B cell (primary cell): ENCODE measurements around the gene NELL1. TPM values are rescaled to one million over a fixed set of nuclear protein-coding genes. Genes with fewer than 3 reads are reported as not detected.

Experiments used
- ATAC-seq: fragments of 200-7000 bp; cut with Tn5 transposase; one replicate; pipeline ENCODE4 v1.10.0; 2021; ENCODE audit warnings: low read depth, mild to moderate bottlenecking, moderate number of reproducible peaks, moderate library complexity
- CTCF ChIA-PET: fragments of 350-600 bp; sonication (Branson Sonifier 250); formaldehyde crosslinking; loops from one replicate; lab custom pipeline; 2021; ENCODE audit warnings: antibody characterized with exemption, inconsistent platforms; lab: Charles Lee
- POLR2A ChIA-PET: fragments of 350-600 bp; sonication (Branson Sonifier 250); formaldehyde crosslinking; loops from one replicate; lab custom pipeline; 2021; ENCODE audit warnings: antibody characterized with exemption; lab: Charles Lee
- DNase-seq: peaks from one replicate; pipeline ENCODE4 v3.0.0; 2013
- H2AFZ ChIP-seq: 2 replicates; pipeline ENCODE4 v1.6.1; 2012; ENCODE audit warnings: mild to moderate bottlenecking, low read depth, low read length; ENCODE audit not compliant: insufficient read depth, poor library complexity, severe bottlenecking
- H3K27ac ChIP-seq, 2 donors: 1 replicate in 1 of 2; 2 replicates in 1 of 2; pipeline ENCODE4 v1.5.1; 2012 to 2013; ENCODE audit warnings: low read length in 2 of 2, mild to moderate bottlenecking in 2 of 2, moderate library complexity in 1 of 2
- H3K27me3 ChIP-seq, 4 experiments: fragments of 200-600 bp in 1 of 4; sonication (generic) in 1 of 4; replicated peaks in 1 of 4; 1 replicate in 2 of 4; 2 replicates in 2 of 4; pipeline versions ENCODE4 v1.6.1 to v1.7.0; 2013 to 2016; ENCODE audit warnings: low read length in 3 of 4, mild to moderate bottlenecking in 2 of 4, mixed read lengths in 1 of 4, moderate library complexity in 1 of 4; ENCODE audit not compliant: insufficient read depth in 4 of 4, control insufficient read depth in 3 of 4; ENCODE audit errors: control extremely low read depth in 1 of 4
- H3K36me3 ChIP-seq, 2 experiments: replicated peaks in 1 of 2; 1 replicate in 1 of 2; 2 replicates in 1 of 2; pipeline versions ENCODE4 v1.6.1 to v1.7.1; 2013; ENCODE audit warnings: low read length in 1 of 2; ENCODE audit not compliant: insufficient read depth in 2 of 2, control insufficient read depth in 1 of 2; ENCODE audit errors: control extremely low read depth in 1 of 2, extremely low read depth in 1 of 2
- H3K4me1 ChIP-seq, 2 donors: fragments of 200-600 bp in 1 of 2; sonication (generic) in 1 of 2; 1 replicate in 1 of 2; 2 replicates in 1 of 2; pipeline versions ENCODE4 v1.5.1 to v1.6.1; 2013 to 2017; ENCODE audit warnings: low read length in 2 of 2; ENCODE audit not compliant: control insufficient read depth in 2 of 2, insufficient read depth in 2 of 2
- H3K4me2 ChIP-seq: replicated peaks from 2 replicates; pipeline ENCODE3; 2012; ENCODE audit warnings: mild to moderate bottlenecking, low read depth, low read length; ENCODE audit not compliant: poor library complexity, severe bottlenecking
- H3K4me3 ChIP-seq, 5 experiments: fragments of 200-600 bp in 1 of 5; sonication (generic) in 1 of 5; 1 replicate in 3 of 5; 2 replicates in 2 of 5; pipeline versions ENCODE4 v1.5.1 to v1.7.0; 2011 to 2016; ENCODE audit warnings: low read length in 4 of 5, mild to moderate bottlenecking in 4 of 5, low read depth in 2 of 5, control low read depth in 1 of 5, moderate library complexity in 1 of 5; ENCODE audit not compliant: insufficient read depth in 1 of 5; ENCODE audit errors: control extremely low read depth in 1 of 5, extremely low read depth in 1 of 5
- H3K79me2 ChIP-seq: fragments of 200-600 bp; sonication (generic); one replicate; pipeline ENCODE4 v1.6.0; 2016; ENCODE audit warnings: low read length; ENCODE audit not compliant: control insufficient read depth, insufficient read depth
- H3K9ac ChIP-seq: fragments of 200-600 bp; sonication (generic); 2 replicates; pipeline ENCODE4 v1.6.1; 2017; ENCODE audit warnings: mild to moderate bottlenecking, low read length, moderate library complexity
- H3K9me3 ChIP-seq, 3 donors: one replicate each; pipeline versions ENCODE4 v1.6.1 to v1.7.1; 2013; ENCODE audit warnings: low read length in 2 of 3; ENCODE audit not compliant: control insufficient read depth in 2 of 3, insufficient read depth in 1 of 3; ENCODE audit errors: control extremely low read depth in 1 of 3
- H4K20me1 ChIP-seq: 2 replicates; pipeline ENCODE4 v1.6.0; 2012; ENCODE audit warnings: mild to moderate bottlenecking, low read length; ENCODE audit not compliant: insufficient read depth, control insufficient read depth, poor library complexity, severe bottlenecking
- H3K27ac Mint-ChIP-seq: one replicate; pipeline ENCODE4 v1.8.0; 2021; ENCODE audit warnings: mixed read lengths
- H3K27me3 Mint-ChIP-seq: one replicate; pipeline ENCODE4 v1.8.0; 2021; ENCODE audit warnings: mixed read lengths
- H3K4me1 Mint-ChIP-seq: one replicate; pipeline ENCODE4 v1.8.0; 2021; ENCODE audit warnings: mixed read lengths
- H3K4me3 Mint-ChIP-seq: one replicate; pipeline ENCODE4 v1.8.0; 2021; ENCODE audit warnings: mixed read lengths
- H3K9me3 Mint-ChIP-seq: one replicate; pipeline ENCODE4 v1.8.0; 2022; ENCODE audit warnings: mixed read lengths; ENCODE audit not compliant: insufficient read depth
- EZH2 ChIP-seq: IDR thresholded peaks from 2 replicates; pipeline ENCODE4 v1.6.1; 2012; ENCODE audit warnings: borderline replicate concordance, low read depth, mild to moderate bottlenecking, moderate library complexity, low read length; ENCODE audit not compliant: insufficient read depth, poor library complexity, severe bottlenecking
- WGBS: methylation state at CpG from one replicate; pipeline ENCODE4 v1.1.5; 2013; ENCODE audit warnings: missing lambda C conversion rate; ENCODE audit not compliant: insufficient coverage; 5-methylcytosine and 5-hydroxymethylcytosine counted together
- intact Hi-C: fragments of 100-400 bp; cut with micrococcal nuclease; formaldehyde crosslinking; loops from one replicate; pipeline ENCODE4 v1.10.0; 2022
- polyA plus RNA-seq: library from polyadenylated mRNA; depleted of rRNA; stranded (reverse); fragments of >200 nt; gene quantifications from 2 replicates; pipeline ENCODE4 v1.2.3, GENCODE V29; 2012
- total RNA-seq, 2 donors: library from RNA; stranded (reverse); fragments of 120-200 nt in 1 of 2; gene quantifications; 1 replicate in 1 of 2; 2 replicates in 1 of 2; pipeline versions ENCODE4 v1.2.3 to v1.2.4, GENCODE V29; 2013 to 2022
- TF ChIP-seq, protein P1 (sequence below): fragments of 200-600 bp; IDR thresholded peaks from one replicate; pipeline ENCODE4 v1.8.0; 2022; ENCODE audit warnings: antibody characterized with exemption, mild to moderate bottlenecking

NELL1 gene
- total and polyA plus RNA-seq, 2 donors (not counting 1 experiment from before 2014, with no cell fraction given), result not detected

DNA sequence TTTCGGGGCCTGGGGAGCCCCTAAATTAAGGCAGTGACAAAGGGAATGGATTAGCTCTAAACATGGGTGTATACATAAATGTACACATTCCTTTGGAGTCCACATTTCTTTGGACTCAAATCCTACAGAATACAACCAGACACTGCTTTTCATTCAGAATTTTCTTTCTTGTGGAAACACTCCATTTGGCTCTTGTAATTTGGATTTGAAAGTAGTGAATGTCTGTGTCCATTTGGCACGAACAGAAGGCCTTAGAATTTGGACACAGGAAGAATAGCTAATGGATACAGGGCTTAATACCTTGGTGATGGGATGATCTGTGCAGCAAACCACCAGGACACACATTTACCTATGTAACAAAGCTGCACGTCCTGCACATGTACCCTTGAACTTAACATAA lies 399.5 kb downstream of the NELL1 start:
- Mint-ChIP-seq H3K27ac (no peak overlapping the region), H3K27me3 (no peaks in the 10 kb centered on the region), H3K4me3 (no peak overlapping the region), H3K4me1 (no peaks in the 10 kb centered on the region), H3K9me3 (no peaks in the 10 kb centered on the region)
- no peaks in the 10 kb centered on the region for H3K4me1 ChIP-seq
- no peaks in the 10 kb centered on the region for H3K9me3 ChIP-seq
- H3K4me3 ChIP-seq, result no peak overlapping the region
- H3K27me3 ChIP-seq, result no peaks in the 10 kb centered on the region
- H3K9ac ChIP-seq, result no peak overlapping the region
- DNase-seq, result no peak
- H2AFZ ChIP-seq, result no peak overlapping the region
- no peaks in the 10 kb centered on the region for H3K36me3 ChIP-seq
- CTCF ChIA-PET, result no interaction called here
- POLR2A ChIA-PET, result no interaction called here
- WGBS, result no CpG with 5 or more reads among the region's 3 CpGs
- no peak overlapping the region for H3K27ac ChIP-seq
- ATAC-seq, result no peak
- no peaks in the 10 kb centered on the region for H3K79me2 ChIP-seq
- intact Hi-C loops, result no loop called here
- H3K4me2 ChIP-seq, result no peak overlapping the region
- TF ChIP-seq, protein P1, sequence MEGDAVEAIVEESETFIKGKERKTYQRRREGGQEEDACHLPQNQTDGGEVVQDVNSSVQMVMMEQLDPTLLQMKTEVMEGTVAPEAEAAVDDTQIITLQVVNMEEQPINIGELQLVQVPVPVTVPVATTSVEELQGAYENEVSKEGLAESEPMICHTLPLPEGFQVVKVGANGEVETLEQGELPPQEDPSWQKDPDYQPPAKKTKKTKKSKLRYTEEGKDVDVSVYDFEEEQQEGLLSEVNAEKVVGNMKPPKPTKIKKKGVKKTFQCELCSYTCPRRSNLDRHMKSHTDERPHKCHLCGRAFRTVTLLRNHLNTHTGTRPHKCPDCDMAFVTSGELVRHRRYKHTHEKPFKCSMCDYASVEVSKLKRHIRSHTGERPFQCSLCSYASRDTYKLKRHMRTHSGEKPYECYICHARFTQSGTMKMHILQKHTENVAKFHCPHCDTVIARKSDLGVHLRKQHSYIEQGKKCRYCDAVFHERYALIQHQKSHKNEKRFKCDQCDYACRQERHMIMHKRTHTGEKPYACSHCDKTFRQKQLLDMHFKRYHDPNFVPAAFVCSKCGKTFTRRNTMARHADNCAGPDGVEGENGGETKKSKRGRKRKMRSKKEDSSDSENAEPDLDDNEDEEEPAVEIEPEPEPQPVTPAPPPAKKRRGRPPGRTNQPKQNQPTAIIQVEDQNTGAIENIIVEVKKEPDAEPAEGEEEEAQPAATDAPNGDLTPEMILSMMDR, result no peak
- TF ChIP-seq EZH2, result no peak
- no peaks in the 10 kb centered on the region for H4K20me1 ChIP-seq

DNA sequence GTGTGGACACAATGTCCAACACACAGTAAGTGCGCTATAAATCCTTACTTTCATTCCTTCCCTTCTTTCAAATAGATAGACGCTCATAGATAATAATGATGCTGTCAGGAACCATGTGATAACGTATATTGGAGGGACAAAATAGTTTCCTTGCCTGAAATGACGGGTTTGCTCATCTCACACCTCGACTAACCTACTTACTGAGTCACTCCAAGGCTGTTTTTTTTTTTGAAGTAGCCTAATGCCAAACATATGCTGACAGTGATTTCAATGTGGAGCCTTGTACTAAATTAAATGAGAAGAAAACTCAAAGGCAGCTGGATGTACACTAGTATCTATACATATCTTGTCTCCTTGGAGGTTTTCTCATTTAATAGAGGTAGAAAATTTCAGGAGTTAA lies 400.5 kb downstream of the NELL1 start:
- no peak overlapping the region for H3K27ac ChIP-seq
- Mint-ChIP-seq H3K9me3 (no peaks in the 10 kb centered on the region), H3K27ac (no peak overlapping the region), H3K4me1 (no peaks in the 10 kb centered on the region), H3K27me3 (no peaks in the 10 kb centered on the region), H3K4me3 (no peak overlapping the region)
- intact Hi-C loops, result no loop called here
- no peak for ATAC-seq
- no peaks in the 10 kb centered on the region for H3K27me3 ChIP-seq
- H3K4me1 ChIP-seq, result no peaks in the 10 kb centered on the region
- TF ChIP-seq, protein P1, result no peak
- no peak for TF ChIP-seq EZH2
- no peak overlapping the region for H2AFZ ChIP-seq
- WGBS, result no CpG with 5 or more reads among the region's 5 CpGs
- no peak overlapping the region for H3K4me3 ChIP-seq
- no peaks in the 10 kb centered on the region for H3K9me3 ChIP-seq
- no peak overlapping the region for H3K4me2 ChIP-seq
- ChIA-PET POLR2A (no interaction called here), CTCF (no interaction called here)
- H3K36me3 ChIP-seq, result no peaks in the 10 kb centered on the region
- no peaks in the 10 kb centered on the region for H3K79me2 ChIP-seq
- no peak for DNase-seq
- H4K20me1 ChIP-seq, result no peaks in the 10 kb centered on the region
- H3K9ac ChIP-seq, result no peak overlapping the region
